HepG2 (cell line): ENCODE measurements around the gene RNASE8. TPM values are rescaled to one million over a fixed set of nuclear protein-coding genes. Genes with fewer than 3 reads are reported as not detected.

Experiments
- ATAC-seq: fragments of 200-7000 bp; cut with Tn5 transposase; 3 replicates; pipeline ENCODE4 v1.9.1; 2020; ENCODE audit warnings: mild to moderate bottlenecking, moderate library complexity
- BruUV-seq: library from RNA; stranded (reverse); fragments of 400-500 nt; replicated peaks from 2 replicates; lab custom pipeline; 2021; lab: Mats Ljungman, UMichigan
- CTCF ChIA-PET: fragments of 300-600 bp; formaldehyde crosslinking; extraction: SDS; loops from one replicate; lab custom pipeline; 2021; ENCODE audit warnings: low total read pairs, inconsistent platforms, low intra/inter-chr PET ratio; lab: Yijun Ruan, JAX
- POLR2A ChIA-PET: fragments of 350-600 bp; sonication (Branson Sonifier 250); formaldehyde crosslinking; loops from one replicate; lab custom pipeline; 2020; ENCODE audit warnings: antibody characterized with exemption, inconsistent platforms; lab: Yijun Ruan, JAX
- DNase-seq: peaks from one replicate; pipeline ENCODE4 v3.0.0-alpha.2; 2015; ENCODE audit warnings: low spot score
- FAIRE-seq: peaks from 3 replicates; lab custom pipeline; 2011; peaks lifted over from hg19 to GRCh38; lab: Jason Lieb, UNC
- H2AFZ ChIP-seq: one replicate; pipeline ENCODE4 v1.6.1; 2011; ENCODE audit warnings: low read length, inconsistent platforms
- H3K27ac ChIP-seq: fragments of 300-600 bp; 3 replicates; pipeline ENCODE4 v1.8.0; 2011; ENCODE audit warnings: mixed run types, mild to moderate bottlenecking, mixed read lengths, low read length, inconsistent platforms; ENCODE audit not compliant: insufficient read depth; ENCODE audit errors: extremely low read length
- H3K27me3 ChIP-seq, 2 experiments: fragments of 200-600 bp in 1 of 2; 2 replicates in 1 of 2; 3 replicates in 1 of 2; pipeline versions ENCODE4 v1.6.0 to v1.8.0; 2011; ENCODE audit warnings: low read length in 2 of 2, mild to moderate bottlenecking in 2 of 2, moderate library complexity in 2 of 2, inconsistent platforms in 1 of 2; ENCODE audit not compliant: insufficient read depth in 2 of 2, control insufficient read depth in 1 of 2
- H3K36me3 ChIP-seq, 2 experiments: fragments of 200-600 bp in 1 of 2; replicated peaks in 1 of 2; 2 replicates in 1 of 2; 3 replicates in 1 of 2; pipeline versions ENCODE4 v1.5.1 to v1.8.0; 2011; ENCODE audit warnings: low read length in 2 of 2, inconsistent platforms in 1 of 2; ENCODE audit not compliant: insufficient read depth in 2 of 2, control insufficient read depth in 1 of 2
- H3K4me1 ChIP-seq: 2 replicates; pipeline ENCODE4 v1.5.1; 2012; ENCODE audit warnings: low read length, inconsistent platforms; ENCODE audit not compliant: insufficient read depth
- H3K4me2 ChIP-seq: 2 replicates; pipeline ENCODE4 v1.6.0; 2011; ENCODE audit warnings: low read depth, low read length, inconsistent platforms
- H3K4me3 ChIP-seq, 3 experiments: fragments of 200-600 bp in 1 of 3; sonication (generic), shearing (Covaris generic) in 1 of 3; replicated peaks in 1 of 3; 2 replicates each; pipeline ENCODE4 v1.5.1; 2011 to 2016; ENCODE audit warnings: low read length in 3 of 3, inconsistent platforms in 2 of 3, low read depth in 2 of 3, mild to moderate bottlenecking in 2 of 3, control low read depth in 1 of 3, mixed read lengths in 1 of 3; ENCODE audit not compliant: insufficient read depth in 1 of 3
- H3K79me2 ChIP-seq: one replicate; pipeline ENCODE4 v1.6.1; 2011; ENCODE audit warnings: low read length, inconsistent platforms; ENCODE audit not compliant: insufficient read depth
- H3K9ac ChIP-seq: 2 replicates; pipeline ENCODE4 v1.6.0; 2011; ENCODE audit warnings: mild to moderate bottlenecking, low read depth, low read length, inconsistent platforms; ENCODE audit not compliant: insufficient read depth
- H3K9me3 ChIP-seq: 2 replicates; pipeline ENCODE4 v1.5.1; 2012; ENCODE audit warnings: mild to moderate bottlenecking, low read length
- H4K20me1 ChIP-seq: 2 replicates; pipeline ENCODE4 v1.6.0; 2011; ENCODE audit warnings: inconsistent platforms, mild to moderate bottlenecking, low read length, moderate library complexity; ENCODE audit not compliant: insufficient read depth
- ARNT ChIP-seq: fragments of 450-650 bp; IDR thresholded peaks from 2 replicates; pipeline ENCODE4 v1.6.1; 2017
- DMTF1 ChIP-seq: sonication (generic); formaldehyde crosslinking; IDR thresholded peaks from 2 replicates; pipeline ENCODE4 v1.4.0; 2020; ENCODE audit warnings: mild to moderate bottlenecking, missing genetic modification reagents
- FOSL1 ChIP-seq: sonication (generic); formaldehyde crosslinking; IDR thresholded peaks from 2 replicates; pipeline ENCODE4 v1.9.0; 2021; ENCODE audit warnings: missing genetic modification reagents, borderline replicate concordance
- HIVEP1 ChIP-seq: sonication (generic); formaldehyde crosslinking; IDR thresholded peaks from 2 replicates; pipeline ENCODE4 v1.4.0; 2020; ENCODE audit warnings: mild to moderate bottlenecking, missing genetic modification reagents
- JUNB ChIP-seq: sonication (generic); formaldehyde crosslinking; IDR thresholded peaks from 2 replicates; pipeline ENCODE4 v1.8.0; 2022; ENCODE audit warnings: missing genetic modification reagents, mild to moderate bottlenecking, borderline replicate concordance
- MED8 ChIP-seq: sonication (generic); formaldehyde crosslinking; IDR thresholded peaks from 2 replicates; pipeline ENCODE4 v1.8.1; 2023; ENCODE audit warnings: mild to moderate bottlenecking, missing genetic modification reagents; ENCODE audit not compliant: insufficient replicate concordance
- MLX ChIP-seq: IDR thresholded peaks from 2 replicates; pipeline ENCODE4 v1.6.1; 2016
- PHB2 ChIP-seq: fragments of 450-650 bp; IDR thresholded peaks from 2 replicates; pipeline ENCODE4 v1.6.1; 2018; ENCODE audit not compliant: partially characterized antibody
- PHF21A ChIP-seq: sonication (generic); formaldehyde crosslinking; IDR thresholded peaks from 2 replicates; pipeline ENCODE4 v1.5.0; 2020; ENCODE audit warnings: mild to moderate bottlenecking, missing genetic modification reagents
- PLSCR1 ChIP-seq: sonication (generic); formaldehyde crosslinking; IDR thresholded peaks from 2 replicates; pipeline ENCODE4 v1.5.0; 2020; ENCODE audit warnings: missing genetic modification reagents, mild to moderate bottlenecking, borderline replicate concordance
- STAT5B ChIP-seq: sonication (generic); formaldehyde crosslinking; IDR thresholded peaks from 2 replicates; pipeline ENCODE4 v1.4.0; 2020; ENCODE audit warnings: missing genetic modification reagents
- ZNF367 ChIP-seq: sonication (generic); formaldehyde crosslinking; IDR thresholded peaks from 2 replicates; pipeline ENCODE4 v1.4.0; 2020; ENCODE audit warnings: missing genetic modification reagents, borderline replicate concordance
- ZNF549 ChIP-seq: sonication (generic); formaldehyde crosslinking; IDR thresholded peaks from 2 replicates; pipeline ENCODE4 v1.5.0; 2020; ENCODE audit warnings: missing genetic modification reagents
- ZNF724P ChIP-seq: sonication (generic); formaldehyde crosslinking; IDR thresholded peaks from 2 replicates; pipeline ENCODE4 v1.8.0; 2022; ENCODE audit warnings: missing genetic modification reagents, borderline replicate concordance
- ZNF772 ChIP-seq: sonication (generic); formaldehyde crosslinking; IDR thresholded peaks from 2 replicates; pipeline ENCODE4 v1.5.0; 2020; ENCODE audit warnings: mild to moderate bottlenecking, missing genetic modification reagents
- WGBS: methylation state at CpG from one replicate; pipeline ENCODE4 v1.1.6; 2017; ENCODE audit warnings: low lambda C conversion rate; 5-methylcytosine and 5-hydroxymethylcytosine counted together
- in situ Hi-C: cut with HindIII; loops from 2 replicates; pipeline ENCODE4 v1.10.0; 2017; ENCODE audit warnings: low pct_unique_long_range_greater_than_20kb; ENCODE audit not compliant: extremely low pct_ligation_motif_present
- intact Hi-C: fragments of 100-400 bp; cut with micrococcal nuclease; formaldehyde crosslinking; loops from one replicate; pipeline ENCODE4 v1.10.0; 2022; ENCODE audit not compliant: unreplicated experiment
- polyA plus RNA-seq, 8 experiments: library from polyadenylated mRNA; depleted of rRNA in 3 of 8; stranded (reverse) in 7 of 8; unstranded in 1 of 8; fragments of >200 nt; fragmentation: Illumina TruSeq in 4 of 8; extraction: Trizol in 4 of 8; gene quantifications; 2 replicates each; pipeline versions ENCODE4 v1.2.1 to v1.2.3, GENCODE V29; 2011 to 2016; ENCODE audit warnings: low read depth in 4 of 8, missing spikeins in 1 of 8, mixed read lengths in 1 of 8; ENCODE audit not compliant: insufficient read depth in 1 of 8
- total RNA-seq, 5 experiments: library from RNA; depleted of rRNA; stranded (reverse); fragments of >200 nt; fragmentation: Illumina TruSeq; extraction: Trizol; gene quantifications; 2 replicates each; pipeline ENCODE4 v1.2.3, GENCODE V29; 2016; ENCODE audit warnings: low read depth in 1 of 5

The RNASE8 gene
- total and polyA plus RNA-seq, 2 of the 13 experiments (the other 11 are each of a cell fraction or from before 2014, with no cell fraction given): not detected

- Histone ChIP-seq H4K20me1 (no peaks in the 10 kb centered on the region), H3K9me3 (no peaks in the 10 kb centered on the region), H3K79me2 (no peaks in the 10 kb centered on the region), H3K9ac (no peak overlapping the region), H3K36me3 (no peaks in the 10 kb centered on the region), H3K27ac (no peak overlapping the region), H3K4me2 (no peak overlapping the region), H3K4me3 (no peak overlapping the region), H3K4me1 (peaks cover 49% of the 10 kb centered on the region), H2AFZ (no peak overlapping the region), H3K27me3 (no peaks in the 10 kb centered on the region; a peak in 1 of 5 replicates)
- POLR2A ChIA-PET: interaction anchor here (1.4 kb wide), 1 partner anchor 8 kb away, joined by 3 read pairs; no protein-coding TSS in a partner anchor
- ATAC-seq (no peak), DNase-seq (no peak), FAIRE-seq (no peak)
- WGBS: 83% methylated on average over 6 of the region's 7 CpGs
- in situ Hi-C loops: no loop called here
- BruUV-seq: no TSS peak
- TF ChIP-seq ZNF367 (CRISPR knock-in tag): no peak
- no peak for TF ChIP-seq ZNF549 (CRISPR knock-in tag)
- no peak for TF ChIP-seq ARNT
- no peak for TF ChIP-seq JUNB (CRISPR knock-in tag)
- TF ChIP-seq FOSL1: no peak
- TF ChIP-seq PHB2: no peak
- TF ChIP-seq HIVEP1: no peak
- TF ChIP-seq ZNF724P (CRISPR knock-in tag): no peak
- intact Hi-C loops: no loop called here
- CTCF ChIA-PET: interaction anchor here (4.8 kb wide), 1 partner anchor 22 kb away, joined by 109 read pairs; no protein-coding TSS in a partner anchor
These were observed 20.9 kb upstream of the RNASE8 start for GRCh38 chr14:21036751-21037150.

GRCh38 chr14:21037156-21037555, 20.5 kb upstream of the RNASE8 start:
- Histone ChIP-seq H3K4me3 (no peak overlapping the region), H3K9ac (no peak overlapping the region), H3K9me3 (no peaks in the 10 kb centered on the region), H2AFZ (no peak overlapping the region), H3K27me3 (no peaks in the 10 kb centered on the region; a peak in 1 of 5 replicates), H3K27ac (no peak overlapping the region), H3K79me2 (no peaks in the 10 kb centered on the region), H3K4me1 (peaks cover 50% of the 10 kb centered on the region), H3K36me3 (no peaks in the 10 kb centered on the region), H3K4me2 (no peak overlapping the region), H4K20me1 (no peaks in the 10 kb centered on the region)
- POLR2A ChIA-PET: no interaction called here
- intact Hi-C loops (no loop called here), in situ Hi-C loops (no loop called here)
- WGBS: 64% methylated on average over 3 of the region's 3 CpGs
- DNase-seq: no peak
- ATAC-seq: no peak
- FAIRE-seq: no peak
- no TSS peak for BruUV-seq
- CTCF ChIA-PET: interaction anchor here (4.8 kb wide), 1 partner anchor 23 kb away, joined by 109 read pairs; no protein-coding TSS in a partner anchor
- TF ChIP-seq DMTF1 (CRISPR knock-in tag) (no peak), ZNF772 (no peak), MED8 (CRISPR knock-in tag) (no peak), STAT5B (CRISPR knock-in tag) (no peak), PLSCR1 (no peak), MLX (CRISPR knock-in tag) (no peak), PHF21A (no peak)
